ENCODE measurements around the gene INSC. TPM values are rescaled to one million over a fixed set of nuclear protein-coding genes. Genes with fewer than 3 reads are reported as not detected.

Gene INSC
- total and polyA plus RNA-seq, 2 of the 8 experiments (the other 6 are each of a cell fraction or from before 2014, with no cell fraction given): 0.58 to 0.59 TPM

GRCh38 chr11:15115686-15116085, 963 bp downstream of the INSC start:
- H2AFZ ChIP-seq (ENCODE audit: low read length): no peak overlapping the region
- no peaks in the 10 kb centered on the region for H3K79me2 ChIP-seq (ENCODE audit: control insufficient read depth in 1 of 2, insufficient read depth in 2 of 2, low read length in 2 of 2)
- H3K36me3 ChIP-seq (ENCODE audit: control insufficient read depth in 2 of 4, insufficient read depth in 4 of 4, low read length in 3 of 4): no peaks in the 10 kb centered on the region
- peaks cover 5% of the 10 kb centered on the region; the same call in 1 of the 2 replicates for H3K23me2 ChIP-seq (ENCODE audit: low read depth, low read length)
- peaks cover 1 to 26% (median 18%) of the 10 kb centered on the region in 4 experiments; a peak in 6 of 7 replicates for H3K27me3 ChIP-seq (replicated peaks in 1 of 4; ENCODE audit: control insufficient read depth in 3 of 4, extremely low read depth in 1 of 4, insufficient read depth in 3 of 4, low read length in 3 of 4)
- no peak overlapping the region for H3K23ac ChIP-seq (ENCODE audit: insufficient read length)
- no peak overlapping the region for H3K18ac ChIP-seq (ENCODE audit: extremely low read depth, low read length)
- no peak for DNase-seq (ENCODE audit: low read depth in 1 of 2, low spot score in 2 of 2)
- no peak overlapping the region for H3K4ac ChIP-seq (replicated peaks; ENCODE audit: insufficient read length, low read depth, low read length)
- H2BK20ac ChIP-seq (ENCODE audit: low read length): no peak overlapping the region
- H3K4me3 ChIP-seq (ENCODE audit: extremely low read depth in 1 of 4, insufficient read depth in 2 of 4, low read depth in 3 of 4, low read length in 4 of 4): no peak overlapping the region
- CTCF ChIA-PET (ENCODE audit: partially characterized antibody): interaction anchor here (1.2 to 4.4 kb wide), 11 partner anchors 8 to 209 kb away, joined by 3 to 32 read pairs (median 9); no protein-coding TSS in a partner anchor
- no peak overlapping the region for H2BK5ac ChIP-seq (ENCODE audit: low read depth, low read length)
- H2AK5ac ChIP-seq (ENCODE audit: low read depth, low read length): no peak overlapping the region
- H4K20me1 ChIP-seq (replicated peaks in 1 of 2; ENCODE audit: control insufficient read depth in 1 of 2, insufficient read depth in 2 of 2, low read length in 2 of 2): peaks cover 0 to 2% of the 10 kb centered on the region in 2 experiments
- 87% methylated on average over 5 of the region's 5 CpGs; no CpG with 5 or more reads in 1 of the 2 experiments for WGBS, 2 experiments (ENCODE audit: extremely low coverage in 1 of 2, insufficient coverage in 1 of 2, insufficient read length in 1 of 2, insufficient replicate concordance in 2 of 2, low coverage in 1 of 2, low lambda C conversion rate in 2 of 2, missing lambda C conversion rate in 1 of 2)
- FAIRE-seq: no peak
- POLR2A ChIA-PET (ENCODE audit: partially characterized antibody): no interaction called here
- no peak overlapping the region for H3K9ac ChIP-seq (replicated peaks in 1 of 4; ENCODE audit: extremely low read depth in 1 of 4, low read depth in 3 of 4, low read length in 3 of 4)
- H2BK120ac ChIP-seq (replicated peaks; ENCODE audit: low read depth, low read length): peak overlapping the region; percentile 8
- peaks cover 0 to 3% (median under 1%) of the 10 kb centered on the region in 4 experiments; a peak in 1 of 7 replicates for H3K4me1 ChIP-seq (replicated peaks in 1 of 4; ENCODE audit: control insufficient read depth in 3 of 4, insufficient read depth in 4 of 4, low read length in 3 of 4)
- H4K91ac ChIP-seq (replicated peaks; ENCODE audit: insufficient read length, low read length): no peak overlapping the region
- H4K8ac ChIP-seq (ENCODE audit: extremely low read depth, insufficient read depth, low read length): no peak overlapping the region
- no peak overlapping the region for H2BK15ac ChIP-seq (ENCODE audit: low read length)
- no peak overlapping the region for H3K27ac ChIP-seq (ENCODE audit: low read depth, low read length)
- H3K14ac ChIP-seq (ENCODE audit: insufficient read length): no peak overlapping the region
- H4K5ac ChIP-seq (ENCODE audit: insufficient read length, low read depth, low read length): no peak overlapping the region
- no peak overlapping the region for H2BK12ac ChIP-seq (ENCODE audit: low read depth, low read length)
- TF ChIP-seq KDM4A (IDR thresholded peaks at IDR 0.05; ENCODE audit: low read depth, low read length, severe bottlenecking) (no peak), TEAD4 (IDR thresholded peaks at IDR 0.05; ENCODE audit: low read depth, low read length) (no peak), FOSL1 (IDR thresholded peaks at IDR 0.05; ENCODE audit: insufficient read depth, low read depth, low read length) (no peak), CREB1 (IDR thresholded peaks at IDR 0.05) (no peak), BRCA1 (IDR thresholded peaks at IDR 0.05; ENCODE audit: low read depth, low read length) (no peak), MAFK (IDR thresholded peaks at IDR 0.05; ENCODE audit: low read depth, low read length) (no peak), ASH2L (IDR thresholded peaks at IDR 0.05; ENCODE audit: low read length) (no peak), RXRA (IDR thresholded peaks at IDR 0.05; ENCODE audit: insufficient read depth, low read depth, low read length) (no peak), EP300 (IDR thresholded peaks at IDR 0.05; ENCODE audit: borderline replicate concordance in 1 of 2, low read depth in 2 of 2, low read length in 2 of 2) (no peak), NRF1 (IDR thresholded peaks at IDR 0.05; ENCODE audit: low read depth, low read length) (no peak), E2F6 (IDR thresholded peaks at IDR 0.05) (no peak), CEBPB (IDR thresholded peaks at IDR 0.05; ENCODE audit: low read depth, low read length) (no peak)
- H3K56ac ChIP-seq (replicated peaks; ENCODE audit: insufficient read length, low read depth, low read length): no peak overlapping the region
- H3K4me2 ChIP-seq (ENCODE audit: insufficient read depth in 1 of 2, low read depth in 2 of 2, low read length in 2 of 2): no peak overlapping the region; a peak in 1 of 4 replicates
- H3K9me3 ChIP-seq (ENCODE audit: insufficient read depth in 2 of 2, low read depth in 1 of 2, low read length in 1 of 2): no peaks in the 10 kb centered on the region
- no peaks in the 10 kb centered on the region for H3K79me1 ChIP-seq (ENCODE audit: low read depth, low read length)
